Endothelial cell of umbilical vein (primary cell): Measurements from ENCODE around the gene APOBEC3F. TPM values are rescaled to one million over a fixed set of nuclear protein-coding genes. Genes with fewer than 3 reads are reported as not detected.
"Not testable (repeated sequence)": the region's sequence is repeated elsewhere in the genome, so short reads cannot be mapped to it uniquely, and the experiment has no call there.

Experiments used
- BruUV-seq: library from RNA; stranded (reverse); fragments of 400-500 nt; replicated peaks from 2 replicates; lab custom pipeline; 2021; lab: Mats Ljungman, UMichigan
- CTCF ChIA-PET: fragments of 300-600, 350-600 bp; sonication (Branson Sonifier 250); formaldehyde crosslinking; loops from one replicate; lab custom pipeline; 2021; ENCODE audit warnings: antibody characterized with exemption, inconsistent platforms; lab: Charles Lee
- POLR2A ChIA-PET: fragments of 300-600, 350-600 bp; sonication (Branson Sonifier 250); formaldehyde crosslinking; loops from one replicate; lab custom pipeline; 2021; ENCODE audit warnings: antibody characterized with exemption, inconsistent platforms; lab: Charles Lee
- DNase-seq: peaks from one replicate; pipeline ENCODE4 v3.0.0-alpha.2; 2011; ENCODE audit warnings: low read depth, low spot score
- FAIRE-seq: peaks from 2 replicates; lab custom pipeline; 2011; peaks lifted over from hg19 to GRCh38; lab: Jason Lieb, UNC
- H2AFZ ChIP-seq: 2 replicates; pipeline ENCODE4 v1.6.0; 2012; ENCODE audit warnings: low read depth, low read length, control low read depth, inconsistent platforms
- H3K27ac ChIP-seq: 2 replicates; pipeline ENCODE4 v1.5.1; 2011; ENCODE audit warnings: low read depth, mild to moderate bottlenecking, control low read depth, low read length, moderate library complexity; ENCODE audit not compliant: insufficient read depth
- H3K27me3 ChIP-seq, 2 experiments: 2 replicates each; pipeline versions ENCODE4 v1.6.0 to v1.6.1; 2011; ENCODE audit warnings: low read length in 2 of 2, mixed read lengths in 1 of 2; ENCODE audit not compliant: control insufficient read depth in 2 of 2, insufficient read depth in 2 of 2
- H3K36me3 ChIP-seq, 2 experiments: 2 replicates in 1 of 2; 3 replicates in 1 of 2; pipeline ENCODE4 v1.5.1; 2011; ENCODE audit warnings: low read length in 2 of 2, mild to moderate bottlenecking in 1 of 2, moderate library complexity in 1 of 2; ENCODE audit not compliant: control insufficient read depth in 2 of 2, insufficient read depth in 2 of 2; ENCODE audit errors: extremely low read depth in 1 of 2
- H3K4me1 ChIP-seq: 3 replicates; pipeline ENCODE4 v1.5.1; 2011; ENCODE audit warnings: mild to moderate bottlenecking, low read length; ENCODE audit not compliant: control insufficient read depth, insufficient read depth; ENCODE audit errors: extremely low read depth
- H3K4me2 ChIP-seq: 2 replicates; pipeline ENCODE4 v1.6.1; 2011; ENCODE audit warnings: low read length, control low read depth, mixed read lengths; ENCODE audit not compliant: insufficient read depth
- H3K4me3 ChIP-seq, 3 experiments: fragments of 200-600 bp in 1 of 3; sonication (generic), shearing (Covaris generic) in 1 of 3; replicated peaks in 1 of 3; 2 replicates each; pipeline ENCODE4 v1.5.1; 2011 to 2016; ENCODE audit warnings: control low read depth in 3 of 3, low read length in 3 of 3, mild to moderate bottlenecking in 2 of 3, inconsistent platforms in 1 of 3, low read depth in 1 of 3, moderate library complexity in 1 of 3; ENCODE audit not compliant: insufficient read depth in 1 of 3
- H3K79me2 ChIP-seq: 2 replicates; pipeline ENCODE4 v1.6.0; 2012; ENCODE audit warnings: low read length, inconsistent platforms; ENCODE audit not compliant: control insufficient read depth, insufficient read depth
- H3K9ac ChIP-seq: replicated peaks from 2 replicates; pipeline ENCODE3; 2011; ENCODE audit warnings: low read length, control low read depth; ENCODE audit not compliant: insufficient read depth; ENCODE audit errors: extremely low read depth
- H3K9me1 ChIP-seq: replicated peaks from 3 replicates; pipeline ENCODE4 v1.6.0; 2011; ENCODE audit warnings: mild to moderate bottlenecking, low read length; ENCODE audit not compliant: control insufficient read depth, insufficient read depth; ENCODE audit errors: extremely low read depth
- H3K9me3 ChIP-seq: replicated peaks from 2 replicates; pipeline ENCODE4 v1.5.1; 2012; ENCODE audit warnings: low read length, inconsistent platforms; ENCODE audit not compliant: control insufficient read depth, insufficient read depth
- H4K20me1 ChIP-seq: replicated peaks from 2 replicates; pipeline ENCODE3; 2011; ENCODE audit warnings: mild to moderate bottlenecking, low read length; ENCODE audit not compliant: control insufficient read depth, insufficient read depth; ENCODE audit errors: extremely low read depth
- EZH2 ChIP-seq: IDR thresholded peaks from 2 replicates; pipeline ENCODE4 v1.6.1; 2012; ENCODE audit warnings: borderline replicate concordance, low read depth, mild to moderate bottlenecking, moderate library complexity, low read length, inconsistent platforms; ENCODE audit not compliant: severe bottlenecking
- FOS ChIP-seq: IDR thresholded peaks from 2 replicates; pipeline ENCODE4 v1.6.1; 2011; ENCODE audit warnings: mild to moderate bottlenecking, low read length, moderate library complexity, borderline replicate concordance; ENCODE audit not compliant: insufficient read depth
- GATA2 ChIP-seq: IDR thresholded peaks from 2 replicates; pipeline ENCODE4 v1.7.0; 2011; ENCODE audit warnings: low read depth, mild to moderate bottlenecking, moderate library complexity, mixed read lengths, low read length; ENCODE audit not compliant: insufficient read length, insufficient read depth
- JUN ChIP-seq: IDR thresholded peaks from 2 replicates; pipeline ENCODE4 v1.6.1; 2011; ENCODE audit warnings: borderline replicate concordance, low read depth; ENCODE audit not compliant: insufficient read length, insufficient read depth
- MYC ChIP-seq: IDR thresholded peaks from one replicate; pipeline ENCODE4 v1.6.1; 2011; ENCODE audit warnings: mild to moderate bottlenecking, low read depth, low read length
- POLR2A ChIP-seq: IDR thresholded peaks from 2 replicates; pipeline ENCODE4 v1.6.1; 2012; ENCODE audit warnings: low read depth, mild to moderate bottlenecking, control low read depth, low read length
- POLR2AphosphoS5 ChIP-seq: IDR thresholded peaks from 2 replicates; pipeline ENCODE4 v1.6.1; 2012; ENCODE audit warnings: low read depth, mild to moderate bottlenecking, control low read depth, low read length, moderate library complexity; ENCODE audit not compliant: insufficient read depth
- dilution Hi-C: fragments of 300-500 bp; cut with MboI; formaldehyde crosslinking; loops from one replicate; pipeline ENCODE4 v1.15.0; 2019; ENCODE audit warnings: low sequenced_read_pairs; ENCODE audit not compliant: extremely low pct_ligation_motif_present
- intact Hi-C: fragments of 100-400 bp; cut with micrococcal nuclease; formaldehyde crosslinking; loops from one replicate; pipeline ENCODE4 v1.10.0; 2022
- polyA plus RNA-seq, 4 experiments: library from polyadenylated mRNA; depleted of rRNA in 3 of 4; stranded (reverse) in 3 of 4; unstranded in 1 of 4; fragments of >200 nt; gene quantifications; 2 replicates each; pipeline versions ENCODE4 v1.2.1 to v1.2.3, GENCODE V29; 2011 to 2012; ENCODE audit warnings: missing spikeins in 1 of 4
- total RNA-seq: library from RNA; stranded (reverse); gene quantifications from 2 replicates; pipeline ENCODE4 v1.2.3, GENCODE V29; 2021
- TF ChIP-seq, protein P1 (sequence below): IDR thresholded peaks from 2 replicates; pipeline ENCODE4 v1.6.1; 2011; ENCODE audit not compliant: insufficient read depth, insufficient read length
- TF ChIP-seq, protein P2 (sequence below), 2 donors: IDR thresholded peaks; 1 replicate in 1 of 2; 2 replicates in 1 of 2; pipeline ENCODE4 v1.5.1; 2011; ENCODE audit warnings: low read length in 2 of 2, mild to moderate bottlenecking in 2 of 2, moderate library complexity in 2 of 2, control low read depth in 1 of 2, inconsistent platforms in 1 of 2, low read depth in 1 of 2; ENCODE audit not compliant: insufficient read depth in 1 of 2; ENCODE audit errors: extremely low read depth in 1 of 2

The APOBEC3F gene
- total and polyA plus RNA-seq, 2 donors (not counting 3 experiments of a cell fraction or from before 2014, with no cell fraction given) = 10.2 to 11.0 TPM

DNA sequence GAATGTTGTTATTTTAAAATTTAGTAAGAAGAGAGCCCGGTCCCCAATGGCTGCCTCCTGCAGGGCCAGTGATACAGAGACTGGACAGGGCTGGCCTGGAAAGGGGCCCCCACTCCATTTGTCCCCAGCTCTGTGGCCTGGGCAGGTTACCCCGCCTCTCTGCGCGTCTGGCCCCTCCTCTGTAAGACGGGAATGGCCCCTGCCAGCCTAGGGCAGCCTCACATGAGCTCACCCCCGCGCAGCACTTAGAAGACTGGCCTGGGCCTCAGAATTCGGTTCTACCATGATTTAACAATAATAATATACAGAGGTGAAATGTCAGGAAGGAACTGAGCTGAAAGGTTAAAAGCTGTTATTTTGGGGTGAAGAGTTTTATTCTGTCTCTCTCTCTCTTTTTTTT is 37.7 kb downstream of the APOBEC3F start:
- ChIA-PET CTCF (interaction anchor here (1.2 to 1.5 kb wide), 2 partner anchors 75 to 209 kb away, joined by 3 to 4 read pairs; no protein-coding TSS in a partner anchor), POLR2A (no interaction called here)
- no peak for DNase-seq
- no TSS peak for BruUV-seq
- FAIRE-seq = no peak
- Histone ChIP-seq H3K4me2 (no peak overlapping the region), H3K36me3 (no peaks in the 10 kb centered on the region), H3K4me3 (no peak overlapping the region), H3K9ac (no peak overlapping the region), H2AFZ (no peak overlapping the region), H3K9me3 (no peaks in the 10 kb centered on the region), H3K27ac (no peak overlapping the region), H3K79me2 (no peaks in the 10 kb centered on the region), H4K20me1 (no peaks in the 10 kb centered on the region), H3K9me1 (no peaks in the 10 kb centered on the region), H3K4me1 (no peaks in the 10 kb centered on the region), H3K27me3 (no peaks in the 10 kb centered on the region)
- intact Hi-C loops (no loop called here), dilution Hi-C loops (no loop called here)
- TF ChIP-seq, protein P1, sequence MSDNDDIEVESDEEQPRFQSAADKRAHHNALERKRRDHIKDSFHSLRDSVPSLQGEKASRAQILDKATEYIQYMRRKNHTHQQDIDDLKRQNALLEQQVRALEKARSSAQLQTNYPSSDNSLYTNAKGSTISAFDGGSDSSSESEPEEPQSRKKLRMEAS = no peak
- no peak for TF ChIP-seq POLR2A
- TF ChIP-seq JUN = no peak
- no peak for TF ChIP-seq FOS
- TF ChIP-seq, protein P2, sequence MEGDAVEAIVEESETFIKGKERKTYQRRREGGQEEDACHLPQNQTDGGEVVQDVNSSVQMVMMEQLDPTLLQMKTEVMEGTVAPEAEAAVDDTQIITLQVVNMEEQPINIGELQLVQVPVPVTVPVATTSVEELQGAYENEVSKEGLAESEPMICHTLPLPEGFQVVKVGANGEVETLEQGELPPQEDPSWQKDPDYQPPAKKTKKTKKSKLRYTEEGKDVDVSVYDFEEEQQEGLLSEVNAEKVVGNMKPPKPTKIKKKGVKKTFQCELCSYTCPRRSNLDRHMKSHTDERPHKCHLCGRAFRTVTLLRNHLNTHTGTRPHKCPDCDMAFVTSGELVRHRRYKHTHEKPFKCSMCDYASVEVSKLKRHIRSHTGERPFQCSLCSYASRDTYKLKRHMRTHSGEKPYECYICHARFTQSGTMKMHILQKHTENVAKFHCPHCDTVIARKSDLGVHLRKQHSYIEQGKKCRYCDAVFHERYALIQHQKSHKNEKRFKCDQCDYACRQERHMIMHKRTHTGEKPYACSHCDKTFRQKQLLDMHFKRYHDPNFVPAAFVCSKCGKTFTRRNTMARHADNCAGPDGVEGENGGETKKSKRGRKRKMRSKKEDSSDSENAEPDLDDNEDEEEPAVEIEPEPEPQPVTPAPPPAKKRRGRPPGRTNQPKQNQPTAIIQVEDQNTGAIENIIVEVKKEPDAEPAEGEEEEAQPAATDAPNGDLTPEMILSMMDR (IDR thresholded peaks at IDR 0.05; ENCODE audit: extremely low read depth in 1 of 2, insufficient read depth in 1 of 2, low read depth in 1 of 2, low read length in 2 of 2) = no peak
- no peak for TF ChIP-seq EZH2
- TF ChIP-seq POLR2AphosphoS5 = no peak
- TF ChIP-seq GATA2 = no peak
- TF ChIP-seq MYC = no peak

DNA sequence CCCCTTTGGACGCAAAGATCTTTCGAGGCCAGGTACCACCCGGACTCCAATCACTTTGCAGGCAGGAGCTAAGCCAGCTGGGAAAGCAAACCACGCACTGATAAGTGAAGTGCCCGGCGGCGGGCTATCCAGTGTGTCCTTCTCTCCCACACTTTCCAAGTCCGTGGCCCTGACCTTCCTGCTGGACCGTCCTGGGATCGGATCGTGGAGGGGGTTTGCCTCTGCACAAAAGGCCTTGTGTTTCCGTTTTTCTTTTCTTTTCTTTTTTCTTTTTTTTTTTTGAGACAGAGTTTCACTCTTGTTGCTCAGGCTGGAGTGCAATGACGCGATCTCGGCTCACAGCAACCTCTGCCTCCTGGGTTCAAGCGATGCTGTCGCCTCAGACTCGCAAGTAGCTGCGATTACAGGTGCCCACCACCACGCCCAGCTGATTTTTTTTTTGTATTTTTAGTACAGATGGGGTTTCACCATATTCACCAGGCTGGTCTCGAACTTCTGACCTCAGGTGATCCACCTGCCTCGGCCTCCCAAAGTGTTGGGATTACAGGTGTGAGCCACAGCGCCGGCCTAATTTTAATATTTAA is 38.5 kb downstream of the APOBEC3F start:
- H3K9me1 ChIP-seq, H3K4me3 ChIP-seq, H2AFZ ChIP-seq, H3K27me3 ChIP-seq, DNase-seq, intact Hi-C loops, H3K4me1 ChIP-seq, FAIRE-seq, H3K9me3 ChIP-seq, H3K4me2 ChIP-seq, dilution Hi-C loops, H3K27ac ChIP-seq, H3K79me2 ChIP-seq, POLR2A ChIA-PET, H3K36me3 ChIP-seq, BruUV-seq, H4K20me1 ChIP-seq, H3K9ac ChIP-seq: not testable (repeated sequence)
- CTCF ChIA-PET = interaction anchor here (1.2 to 1.5 kb wide), 2 partner anchors 76 to 209 kb away, joined by 3 to 4 read pairs; no protein-coding TSS in a partner anchor
